ENCODE results near the gene ZSCAN32.

Gene ZSCAN32

GRCh38 chr16:3400779-3401688, at the start of gene ZSCAN32, which contains the start of gene ZNF174:
Gene ZSCAN32, minus strand, starts transcription at chr16:3401004. Its CDS starts 3,447 bp downstream, at chr16:3397557.
Gene ZNF174, plus strand, starts transcription at chr16:3401215. Its CDS starts 790 bp downstream, at chr16:3402005.
- H3K4me3 ChIP-seq (replicated peaks; ENCODE audit: low read depth, low read length): peak within 1 kb of the TSS; percentile 78
- TF ChIP-seq, protein P1, sequence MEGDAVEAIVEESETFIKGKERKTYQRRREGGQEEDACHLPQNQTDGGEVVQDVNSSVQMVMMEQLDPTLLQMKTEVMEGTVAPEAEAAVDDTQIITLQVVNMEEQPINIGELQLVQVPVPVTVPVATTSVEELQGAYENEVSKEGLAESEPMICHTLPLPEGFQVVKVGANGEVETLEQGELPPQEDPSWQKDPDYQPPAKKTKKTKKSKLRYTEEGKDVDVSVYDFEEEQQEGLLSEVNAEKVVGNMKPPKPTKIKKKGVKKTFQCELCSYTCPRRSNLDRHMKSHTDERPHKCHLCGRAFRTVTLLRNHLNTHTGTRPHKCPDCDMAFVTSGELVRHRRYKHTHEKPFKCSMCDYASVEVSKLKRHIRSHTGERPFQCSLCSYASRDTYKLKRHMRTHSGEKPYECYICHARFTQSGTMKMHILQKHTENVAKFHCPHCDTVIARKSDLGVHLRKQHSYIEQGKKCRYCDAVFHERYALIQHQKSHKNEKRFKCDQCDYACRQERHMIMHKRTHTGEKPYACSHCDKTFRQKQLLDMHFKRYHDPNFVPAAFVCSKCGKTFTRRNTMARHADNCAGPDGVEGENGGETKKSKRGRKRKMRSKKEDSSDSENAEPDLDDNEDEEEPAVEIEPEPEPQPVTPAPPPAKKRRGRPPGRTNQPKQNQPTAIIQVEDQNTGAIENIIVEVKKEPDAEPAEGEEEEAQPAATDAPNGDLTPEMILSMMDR (IDR thresholded peaks at IDR 0.05; ENCODE audit: low read depth, low read length, missing control alignments): no peak

DNA sequence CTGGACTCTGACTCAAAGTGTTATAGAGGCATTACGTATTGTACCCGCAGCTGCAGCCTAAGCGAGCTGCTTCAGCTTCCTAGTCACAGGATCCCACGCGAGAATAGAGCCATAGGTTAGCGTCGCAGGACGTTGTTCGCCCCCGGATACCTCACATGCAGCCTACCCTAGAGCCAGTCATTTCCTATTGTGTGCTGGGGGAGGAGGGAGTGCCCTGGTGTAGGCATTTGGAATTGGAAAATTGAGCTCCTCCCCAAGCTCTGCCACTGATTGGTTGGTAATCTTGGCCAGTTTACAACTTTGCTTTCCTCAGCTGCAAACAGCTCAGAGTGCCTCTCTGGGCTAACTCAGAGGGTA, 43.2 kb upstream of the ZSCAN32 start:
- no peak for DNase-seq (ENCODE audit: extremely low read depth, low read depth)
- TF ChIP-seq, protein P1 (IDR thresholded peaks at IDR 0.05; ENCODE audit: low read depth, low read length, missing control alignments): no peak
- peak overlapping the region; percentile 69 for H3K4me3 ChIP-seq (replicated peaks; ENCODE audit: low read depth, low read length)

More at GRCh38 chr16:3400779-3401688, at the start of gene ZSCAN32, which contains the start of gene ZNF174:
- peak; percentile 98 for DNase-seq (ENCODE audit: extremely low read depth, low read depth)

DNA sequence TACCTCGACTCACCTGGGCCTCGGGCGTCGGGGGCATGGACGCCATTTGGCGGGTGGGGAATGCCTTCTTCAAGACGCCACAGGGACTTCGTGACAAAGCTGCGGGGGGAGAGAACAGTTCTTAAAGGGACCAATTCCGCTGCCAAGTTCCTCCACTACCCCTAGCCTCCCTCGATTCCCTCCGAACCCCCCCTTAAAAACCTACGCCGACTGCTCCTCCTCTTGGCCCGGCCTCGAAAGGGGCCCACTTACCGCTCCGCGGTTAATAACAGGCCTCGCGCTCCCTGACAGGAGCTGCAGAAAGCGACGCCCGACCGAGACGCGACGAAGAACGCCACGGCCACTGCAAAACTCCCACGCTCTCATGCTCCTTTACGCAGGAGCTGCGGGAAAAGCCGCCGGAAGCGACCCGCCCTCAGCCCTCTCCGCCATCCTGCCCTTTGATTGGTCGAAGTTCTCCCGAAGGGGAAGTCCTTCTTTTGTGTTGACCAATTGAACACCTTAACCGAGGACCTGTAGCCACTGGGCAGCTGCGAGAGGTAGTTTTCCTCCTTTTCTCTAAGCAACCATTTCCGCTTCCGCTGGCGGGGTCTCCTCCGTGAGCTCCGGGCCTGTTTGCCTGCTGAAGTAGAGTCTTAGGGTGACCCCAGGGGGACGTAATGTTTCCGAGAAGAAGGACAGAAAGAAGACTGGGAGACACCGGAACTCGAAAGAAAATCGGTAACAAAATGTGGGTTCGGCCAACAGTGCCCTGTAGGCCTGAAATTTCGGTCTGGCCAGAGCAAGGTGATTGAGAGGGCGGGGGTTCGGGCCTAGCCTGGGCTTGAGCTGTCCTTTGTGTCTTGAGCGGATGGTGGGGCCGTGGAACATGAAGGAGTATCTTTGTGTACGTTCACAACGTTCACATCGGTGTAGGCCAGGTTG, 42.6 kb upstream of the ZSCAN32 start, which contains the start of the genes NAA60 and ZNF597:
Gene NAA60 (plus strand): TSS at position 573 of the 924 bp plus-strand sequence. CDS start 32,548 bp downstream, outside the sequence.
Gene ZNF597 (minus strand): TSS at position 397 of the 924 bp plus-strand sequence. CDS start 351 bp downstream, at position 46.
- no peak for DNase-seq (ENCODE audit: extremely low read depth, low read depth)
- peak within 1 kb of the TSS; percentile 69 for H3K4me3 ChIP-seq (replicated peaks; ENCODE audit: low read depth, low read length)
- TF ChIP-seq, protein P1 (IDR thresholded peaks at IDR 0.05; ENCODE audit: low read depth, low read length, missing control alignments): no peak

DNA sequence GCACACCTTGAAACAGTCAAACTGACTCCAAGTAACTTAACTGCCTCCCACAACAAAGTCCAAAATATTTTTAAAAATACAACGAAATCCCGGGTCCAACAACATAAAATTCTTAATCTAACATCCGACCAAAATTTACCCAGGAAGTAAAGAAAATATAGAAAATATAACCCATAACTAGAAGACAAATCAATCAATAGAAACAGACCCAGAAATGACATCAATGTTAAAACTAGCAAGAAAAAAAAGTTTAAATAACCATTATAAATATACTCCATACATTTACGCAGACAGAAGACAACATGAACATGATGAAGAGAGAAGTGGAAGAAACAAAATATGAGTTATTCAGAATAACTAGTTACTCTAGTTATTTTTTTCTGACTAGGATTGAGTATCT, 38.8 kb upstream of the ZSCAN32 start:
- H3K4me3 ChIP-seq (replicated peaks; ENCODE audit: low read depth, low read length): no peak overlapping the region
- TF ChIP-seq, protein P1 (IDR thresholded peaks at IDR 0.05; ENCODE audit: low read depth, low read length, missing control alignments): no peak
- DNase-seq (ENCODE audit: extremely low read depth, low read depth): no peak

DNA sequence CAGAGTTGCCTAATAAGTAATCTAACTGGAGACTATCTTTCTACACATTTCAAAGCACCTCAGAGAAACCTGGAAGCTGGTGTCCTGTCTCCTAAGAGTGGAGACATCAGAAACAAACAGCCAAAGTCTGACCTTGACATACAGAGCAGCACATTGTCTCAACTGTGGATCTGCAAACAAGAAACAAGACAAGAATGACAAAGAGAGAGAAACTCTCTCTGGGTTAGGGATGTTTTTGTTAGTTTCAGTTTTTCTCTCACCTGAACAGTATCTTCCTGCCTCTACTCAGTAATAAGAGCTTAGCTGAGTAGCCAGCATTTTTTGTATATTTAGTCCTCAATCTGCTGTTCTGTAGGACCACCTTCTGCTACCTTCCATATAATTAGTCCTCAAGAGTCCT, 33.6 kb upstream of the ZSCAN32 start:
- H3K4me3 ChIP-seq (replicated peaks; ENCODE audit: low read depth, low read length): no peak overlapping the region
- no peak for DNase-seq (ENCODE audit: extremely low read depth, low read depth)
- TF ChIP-seq, protein P1 (IDR thresholded peaks at IDR 0.05; ENCODE audit: low read depth, low read length, missing control alignments): no peak

GRCh38 chr16:3431779-3432219, 31.0 kb upstream of the ZSCAN32 start:
- DNase-seq (ENCODE audit: extremely low read depth, low read depth): no peak

More at GRCh38 chr16:3431779-3432219, 31.0 kb upstream of the ZSCAN32 start:
- TF ChIP-seq, protein P1 (IDR thresholded peaks at IDR 0.05; ENCODE audit: low read depth, low read length, missing control alignments): no peak
- no peak overlapping the region for H3K4me3 ChIP-seq (replicated peaks; ENCODE audit: low read depth, low read length)

All from HFF-Myc (cell line).